ENCODE results near the gene XRCC4. TPM values are rescaled to one million over a fixed set of nuclear protein-coding genes. Genes with fewer than 3 reads are reported as not detected.

Gene XRCC4
- polyA plus RNA-seq, 1 donor from 2014 or later: 22.9 TPM

GRCh38 chr5:83340511-83340918 lies 263.2 kb downstream of the XRCC4 start:
- Histone ChIP-seq H4K20me1 (ENCODE audit: insufficient read depth) (no peaks in the 10 kb centered on the region), H3K9me3 (ENCODE audit: low read length) (no peaks in the 10 kb centered on the region), H3K27ac (ENCODE audit: low read length) (no peak overlapping the region), H3F3A (ENCODE audit: insufficient read depth, low read length, poor library complexity, severe bottlenecking) (no peaks in the 10 kb centered on the region), H3K79me2 (replicated peaks; ENCODE audit: insufficient read depth, low read length) (no peaks in the 10 kb centered on the region), H3K4me2 (ENCODE audit: low read length) (no peak overlapping the region), H3K36me3 (ENCODE audit: insufficient read depth, low read length) (no peaks in the 10 kb centered on the region), H2AFZ (ENCODE audit: low read depth, low read length) (no peak overlapping the region), H3K4me3 (ENCODE audit: low read length) (no peak overlapping the region), H3K27me3 (ENCODE audit: insufficient read depth, low read depth, low read length) (no peaks in the 10 kb centered on the region), H3K9ac (ENCODE audit: low read length) (no peak overlapping the region), H3K9me2 (ENCODE audit: insufficient read depth, low read length) (no peaks in the 10 kb centered on the region)
- no peak for TF ChIP-seq TAF1 (IDR thresholded peaks at IDR 0.05; ENCODE audit: low read depth)
- no peak for TF ChIP-seq POLR2AphosphoS5 (IDR thresholded peaks at IDR 0.05)
- no peak for TF ChIP-seq EP300 (conservative IDR thresholded peaks at IDR 0.05; ENCODE audit: poor library complexity, severe bottlenecking)
- TF ChIP-seq MXI1 (conservative IDR thresholded peaks at IDR 0.05; ENCODE audit: poor library complexity, severe bottlenecking): no peak
- TF ChIP-seq CTCF (IDR thresholded peaks at IDR 0.05; ENCODE audit: poor library complexity, severe bottlenecking): no peak
- no peak for TF ChIP-seq EZH2 (IDR thresholded peaks at IDR 0.05; ENCODE audit: borderline replicate concordance, insufficient read depth, low read length, poor library complexity, severe bottlenecking)
- TF ChIP-seq RAD21 (conservative IDR thresholded peaks at IDR 0.05): no peak

GRCh38 chr5:83341815-83342334 lies 264.5 kb downstream of the XRCC4 start:
- Histone ChIP-seq H3K27ac (ENCODE audit: low read length) (no peak overlapping the region), H3K9ac (ENCODE audit: low read length) (no peak overlapping the region), H4K20me1 (ENCODE audit: insufficient read depth) (no peaks in the 10 kb centered on the region), H3K79me2 (replicated peaks; ENCODE audit: insufficient read depth, low read length) (no peaks in the 10 kb centered on the region), H3F3A (ENCODE audit: insufficient read depth, low read length, poor library complexity, severe bottlenecking) (no peaks in the 10 kb centered on the region), H3K27me3 (ENCODE audit: insufficient read depth, low read depth, low read length) (no peaks in the 10 kb centered on the region), H3K4me3 (ENCODE audit: low read length) (no peak overlapping the region), H3K9me2 (ENCODE audit: insufficient read depth, low read length) (no peaks in the 10 kb centered on the region), H3K9me3 (ENCODE audit: low read length) (no peaks in the 10 kb centered on the region), H3K36me3 (ENCODE audit: insufficient read depth, low read length) (no peaks in the 10 kb centered on the region), H3K4me2 (ENCODE audit: low read length) (no peak overlapping the region), H2AFZ (ENCODE audit: low read depth, low read length) (no peak overlapping the region)
- TF ChIP-seq MXI1 (conservative IDR thresholded peaks at IDR 0.05; ENCODE audit: poor library complexity, severe bottlenecking): no peak
- no peak for TF ChIP-seq TAF1 (IDR thresholded peaks at IDR 0.05; ENCODE audit: low read depth)
- no peak for TF ChIP-seq SMC3 (conservative IDR thresholded peaks at IDR 0.05; ENCODE audit: poor library complexity)
- TF ChIP-seq CTCF (IDR thresholded peaks at IDR 0.05; ENCODE audit: poor library complexity, severe bottlenecking): no peak
- TF ChIP-seq EZH2 (IDR thresholded peaks at IDR 0.05; ENCODE audit: borderline replicate concordance, insufficient read depth, low read length, poor library complexity, severe bottlenecking): no peak
- no peak for TF ChIP-seq EP300 (conservative IDR thresholded peaks at IDR 0.05; ENCODE audit: poor library complexity, severe bottlenecking)
- no peak for TF ChIP-seq RAD21 (conservative IDR thresholded peaks at IDR 0.05)
- TF ChIP-seq REST (IDR thresholded peaks at IDR 0.05; ENCODE audit: borderline replicate concordance): no peak
- no peak for TF ChIP-seq POLR2AphosphoS5 (IDR thresholded peaks at IDR 0.05)
